Cerebellar cortex (tissue), 1 donor: ENCODE data around the gene PIGT.

Experiments used
- DNase-seq: peaks from one replicate; pipeline ENCODE4 v3.0.0-alpha.2; 2015; ENCODE audit warnings: low spot score

Gene PIGT

GRCh38 chr20:45415822-45416637 is at the start of gene PIGT:
TSS of gene PIGT (plus strand) at chr20:45416141. CDS start at chr20:45416157, 16 bp downstream.
- peak; percentile 93 for DNase-seq

DNA sequence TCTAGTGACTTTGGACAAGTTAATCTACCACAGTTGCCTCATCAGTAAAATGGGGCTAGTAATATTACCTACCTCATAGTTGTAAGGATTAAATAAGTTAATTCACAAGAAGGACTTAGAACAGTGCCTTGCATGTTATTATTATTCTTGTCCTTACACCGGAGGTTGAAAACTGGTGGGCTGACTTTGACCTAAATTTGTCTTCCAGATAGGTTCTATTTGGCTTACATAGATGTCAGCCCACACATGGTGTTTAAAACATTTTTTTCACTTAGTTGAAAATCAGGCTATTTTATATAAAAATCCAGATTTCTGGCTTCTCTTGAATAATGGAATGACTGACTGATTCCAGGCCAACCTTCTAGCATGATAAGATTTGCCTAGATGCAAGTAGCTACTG is 49.7 kb upstream of the PIGT start:
- DNase-seq: no peak

- DNase-seq: no peak
Measured at GRCh38 chr20:45366631-45367030, 49.3 kb upstream of the PIGT start.

GRCh38 chr20:45367126-45367525 is 48.8 kb upstream of the PIGT start:
- no peak for DNase-seq

GRCh38 chr20:45368221-45368980 is 47.5 kb upstream of the PIGT start:
- no peak for DNase-seq

- DNase-seq: no peak
Measured at GRCh38 chr20:45370571-45371160, 45.3 kb upstream of the PIGT start.

DNA sequence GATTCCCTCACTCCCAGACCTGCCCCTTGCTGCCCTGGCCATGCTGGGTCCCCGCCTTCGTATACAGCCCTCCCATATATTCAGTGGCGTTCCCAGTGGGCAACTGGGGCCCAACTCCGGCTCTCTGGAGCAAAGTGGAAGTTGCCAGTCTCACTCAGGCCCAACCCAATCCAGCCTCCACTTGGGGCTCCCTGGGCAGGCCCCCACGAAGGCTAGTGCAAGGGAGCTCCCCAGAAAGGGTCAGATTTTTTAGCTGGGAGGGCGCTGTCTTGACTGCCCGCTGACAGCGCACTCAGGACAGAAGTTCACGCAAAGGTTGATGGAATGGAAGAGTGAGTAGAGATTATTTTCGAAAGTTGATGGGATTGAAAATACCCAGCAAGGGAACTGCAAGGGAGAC is 43.7 kb upstream of the PIGT start:
- DNase-seq: no peak

- DNase-seq: peak; percentile 75
Measured at GRCh38 chr20:45372646-45373352, 43.1 kb upstream of the PIGT start.

DNA sequence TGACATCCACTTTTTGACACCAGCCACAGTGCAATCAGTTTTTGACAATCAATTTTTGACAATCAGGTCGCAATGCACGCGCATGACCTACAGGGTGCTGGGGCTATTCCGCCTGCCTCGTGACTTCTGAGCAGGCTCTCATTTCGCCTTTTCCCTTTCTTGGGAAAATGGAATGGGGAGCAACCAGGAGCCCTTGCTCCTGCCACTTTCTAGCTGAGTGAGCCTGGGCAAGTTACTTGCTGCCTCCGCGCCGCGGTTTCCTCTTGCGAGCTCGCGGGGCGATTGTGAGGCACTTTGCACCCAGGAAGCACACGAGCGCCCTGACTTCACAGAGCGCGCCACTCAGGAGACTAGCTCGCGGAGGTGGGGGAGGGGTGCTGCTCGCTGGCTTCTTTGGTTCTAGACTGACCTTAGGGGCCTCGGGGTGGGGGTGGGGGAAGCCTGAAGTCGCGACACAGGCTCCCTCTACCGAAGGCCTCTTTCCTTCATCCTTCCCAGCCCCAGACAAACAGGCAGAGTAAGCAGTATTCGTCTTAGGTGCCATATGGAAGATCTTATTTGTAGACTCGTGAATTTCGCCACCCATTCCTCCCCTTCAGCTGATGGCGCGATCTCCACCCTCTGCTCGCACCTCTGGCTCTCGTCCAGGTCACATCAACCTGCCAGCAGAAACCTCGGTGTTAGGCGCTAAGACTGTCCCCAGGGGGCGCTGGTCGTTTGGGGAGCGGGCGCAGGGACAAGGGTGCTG is 42.4 kb upstream of the PIGT start:
- peak; percentile 90 for DNase-seq

DNA sequence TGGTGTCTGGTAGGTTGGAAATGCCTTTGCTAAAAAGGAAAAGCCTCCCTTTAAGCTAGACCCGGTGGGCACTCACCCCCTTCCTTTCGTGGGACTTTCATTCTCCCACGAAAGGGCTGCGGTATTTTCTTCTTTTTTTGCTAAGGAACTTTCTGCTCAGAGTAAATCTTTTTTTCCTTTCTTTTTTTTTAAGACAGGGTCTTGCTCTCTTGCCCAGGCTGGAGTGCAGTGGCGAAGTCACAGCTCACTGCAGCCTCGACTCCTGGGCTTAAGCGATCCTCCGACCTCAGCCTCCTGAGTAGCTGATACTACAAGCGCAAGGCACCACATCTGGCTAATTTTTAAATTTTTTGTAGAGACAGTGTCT is 41.9 kb upstream of the PIGT start:
- DNase-seq: no peak

GRCh38 chr20:45374966-45375365 is 41.0 kb upstream of the PIGT start:
- DNase-seq: no peak

- no peak for DNase-seq
Measured at GRCh38 chr20:45377269-45377668, 38.7 kb upstream of the PIGT start.

GRCh38 chr20:45378191-45378590 is 37.8 kb upstream of the PIGT start, which contains the start of gene TP53TG5:
TSS of gene TP53TG5 (minus strand) at chr20:45378325. CDS start at chr20:45378236, 89 bp downstream.
- no peak for DNase-seq

GRCh38 chr20:45387274-45387673 is 28.7 kb upstream of the PIGT start:
- no peak for DNase-seq

GRCh38 chr20:45390931-45391330 is 25.0 kb upstream of the PIGT start:
- DNase-seq: no peak

- no peak for DNase-seq
Measured at GRCh38 chr20:45391559-45391958, 24.4 kb upstream of the PIGT start.

DNA sequence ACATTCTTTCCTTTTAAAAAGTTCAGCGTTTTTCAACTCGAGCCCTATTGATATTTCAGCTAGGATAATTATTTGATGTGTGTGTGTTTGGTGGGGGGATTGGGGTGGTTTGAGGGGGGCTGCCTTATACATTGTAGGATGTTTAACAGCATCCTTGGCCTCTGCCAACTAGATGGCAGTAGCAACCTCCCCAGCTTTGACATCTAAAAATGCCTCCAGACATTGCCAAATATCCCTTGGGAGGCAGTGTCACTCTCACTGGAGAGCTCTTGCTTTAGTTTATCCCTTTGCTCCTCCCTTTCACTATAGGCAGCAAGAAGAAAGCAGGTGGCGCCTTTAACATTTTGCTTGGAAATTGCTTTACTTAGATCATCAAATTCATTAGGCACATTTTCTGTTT is 23.2 kb upstream of the PIGT start:
- no peak for DNase-seq

DNA sequence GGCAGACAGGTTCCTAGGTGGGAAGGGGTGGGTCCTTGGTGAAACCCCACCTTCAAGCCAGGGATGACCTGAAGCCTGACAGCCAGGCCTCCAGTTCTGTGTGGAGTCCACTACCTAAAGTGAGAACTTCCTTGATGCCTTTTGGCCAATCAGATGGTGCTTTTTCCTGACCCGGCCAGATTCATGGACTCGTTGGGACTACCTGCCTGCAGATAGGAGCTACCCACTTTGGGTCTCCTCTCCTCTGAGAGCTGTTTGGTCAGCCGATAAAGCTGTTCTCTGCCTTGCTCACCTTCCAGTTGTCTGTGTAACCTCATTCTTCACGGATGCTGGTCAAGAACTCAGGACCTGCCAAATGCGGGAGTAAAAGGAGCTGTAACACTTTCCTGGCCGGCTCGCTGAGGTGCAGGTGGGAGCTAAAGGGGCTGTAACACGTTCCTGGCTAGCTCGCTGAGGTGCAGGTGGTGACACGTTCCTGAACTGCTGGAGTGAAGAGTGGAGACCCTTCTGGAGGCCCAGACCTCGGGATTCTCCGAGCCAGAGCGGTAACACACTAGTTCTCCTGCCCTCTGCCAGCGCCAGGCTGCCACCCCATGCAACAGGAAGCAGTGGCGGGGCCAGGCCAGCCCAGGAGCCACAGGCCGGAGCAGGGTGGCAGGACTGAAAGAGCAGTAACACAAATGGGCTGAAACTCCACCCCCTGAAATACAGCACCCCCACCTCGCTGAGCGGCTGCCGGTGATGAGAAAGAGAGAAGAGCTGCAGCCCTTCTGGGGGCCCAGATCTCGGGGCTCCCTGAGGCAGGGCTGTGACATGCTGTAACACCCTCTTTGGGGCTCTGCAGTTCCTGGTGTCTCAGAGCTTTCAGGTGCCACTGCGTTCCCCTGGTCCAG is 21.5 kb upstream of the PIGT start:
- DNase-seq: no peak

GRCh38 chr20:45395114-45395415 is 20.9 kb upstream of the PIGT start:
- DNase-seq: no peak

DNA sequence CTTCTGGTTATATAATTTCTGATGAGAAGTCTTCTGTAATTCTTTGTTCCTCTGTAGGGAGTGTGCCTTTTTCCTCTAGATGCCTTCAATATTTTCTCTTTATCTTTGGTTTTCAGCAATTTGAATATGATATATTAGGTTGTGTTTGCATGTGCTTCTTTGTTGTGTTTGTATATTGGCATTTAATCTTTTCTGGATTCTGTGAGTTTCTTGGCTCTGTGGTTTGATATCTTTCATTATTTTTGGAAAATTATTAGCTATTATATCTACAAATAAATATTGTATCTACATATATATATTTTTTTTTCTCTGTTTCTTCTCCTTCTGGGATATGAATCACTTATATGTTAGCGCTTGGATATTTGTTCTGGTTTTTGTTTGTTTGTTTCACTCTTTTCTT is 16.9 kb upstream of the PIGT start:
- no peak for DNase-seq
